Astrocyte of the spinal cord (primary cell): Measurements from ENCODE around the gene HYAL3.
"Not testable (repeated sequence)": the region's sequence is repeated elsewhere in the genome, so short reads cannot be mapped to it uniquely, and the experiment has no call there.

Experiments used
- DNase-seq: peaks from one replicate; pipeline ENCODE4 v3.0.0; 2011; ENCODE audit warnings: low read depth, low spot score
- H3K4me3 ChIP-seq: 2 replicates; pipeline ENCODE4 v1.5.1; 2011; ENCODE audit warnings: low read depth, mild to moderate bottlenecking, low read length, moderate library complexity
- in situ Hi-C: cut with HindIII; loops from 2 replicates; pipeline ENCODE4 v1.10.0; 2017; ENCODE audit warnings: low sequenced_read_pairs
- TF ChIP-seq, protein P1 (sequence below): IDR thresholded peaks from 2 replicates; pipeline ENCODE4 v1.5.1; 2012; ENCODE audit warnings: low read depth, mild to moderate bottlenecking, low read length, inconsistent platforms

HYAL3 gene

DNA sequence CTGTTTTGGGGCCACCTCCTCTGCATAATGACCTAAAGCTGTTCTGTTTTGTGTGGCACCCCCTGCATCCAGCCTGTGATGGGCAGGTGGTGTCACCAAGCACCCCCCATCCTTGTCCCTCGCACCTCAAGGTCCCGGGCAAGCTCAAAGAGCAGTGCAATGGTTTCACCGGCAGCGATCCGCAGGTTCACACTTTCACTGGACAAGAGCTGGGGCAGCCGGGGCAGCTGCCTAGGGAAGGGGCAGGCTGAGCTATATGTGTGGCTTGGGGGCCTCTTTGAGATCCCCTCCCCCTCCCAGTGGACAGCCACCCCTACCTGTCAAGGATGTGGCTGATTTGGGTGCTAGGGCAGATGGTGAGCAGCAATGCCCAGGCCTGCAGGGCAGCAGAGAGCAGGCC lies 10.1 kb downstream of the HYAL3 start:
- H3K4me3 ChIP-seq = no peak overlapping the region
- TF ChIP-seq, protein P1, sequence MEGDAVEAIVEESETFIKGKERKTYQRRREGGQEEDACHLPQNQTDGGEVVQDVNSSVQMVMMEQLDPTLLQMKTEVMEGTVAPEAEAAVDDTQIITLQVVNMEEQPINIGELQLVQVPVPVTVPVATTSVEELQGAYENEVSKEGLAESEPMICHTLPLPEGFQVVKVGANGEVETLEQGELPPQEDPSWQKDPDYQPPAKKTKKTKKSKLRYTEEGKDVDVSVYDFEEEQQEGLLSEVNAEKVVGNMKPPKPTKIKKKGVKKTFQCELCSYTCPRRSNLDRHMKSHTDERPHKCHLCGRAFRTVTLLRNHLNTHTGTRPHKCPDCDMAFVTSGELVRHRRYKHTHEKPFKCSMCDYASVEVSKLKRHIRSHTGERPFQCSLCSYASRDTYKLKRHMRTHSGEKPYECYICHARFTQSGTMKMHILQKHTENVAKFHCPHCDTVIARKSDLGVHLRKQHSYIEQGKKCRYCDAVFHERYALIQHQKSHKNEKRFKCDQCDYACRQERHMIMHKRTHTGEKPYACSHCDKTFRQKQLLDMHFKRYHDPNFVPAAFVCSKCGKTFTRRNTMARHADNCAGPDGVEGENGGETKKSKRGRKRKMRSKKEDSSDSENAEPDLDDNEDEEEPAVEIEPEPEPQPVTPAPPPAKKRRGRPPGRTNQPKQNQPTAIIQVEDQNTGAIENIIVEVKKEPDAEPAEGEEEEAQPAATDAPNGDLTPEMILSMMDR = no peak
- DNase-seq = no peak
- in situ Hi-C loops = no loop called here

DNA sequence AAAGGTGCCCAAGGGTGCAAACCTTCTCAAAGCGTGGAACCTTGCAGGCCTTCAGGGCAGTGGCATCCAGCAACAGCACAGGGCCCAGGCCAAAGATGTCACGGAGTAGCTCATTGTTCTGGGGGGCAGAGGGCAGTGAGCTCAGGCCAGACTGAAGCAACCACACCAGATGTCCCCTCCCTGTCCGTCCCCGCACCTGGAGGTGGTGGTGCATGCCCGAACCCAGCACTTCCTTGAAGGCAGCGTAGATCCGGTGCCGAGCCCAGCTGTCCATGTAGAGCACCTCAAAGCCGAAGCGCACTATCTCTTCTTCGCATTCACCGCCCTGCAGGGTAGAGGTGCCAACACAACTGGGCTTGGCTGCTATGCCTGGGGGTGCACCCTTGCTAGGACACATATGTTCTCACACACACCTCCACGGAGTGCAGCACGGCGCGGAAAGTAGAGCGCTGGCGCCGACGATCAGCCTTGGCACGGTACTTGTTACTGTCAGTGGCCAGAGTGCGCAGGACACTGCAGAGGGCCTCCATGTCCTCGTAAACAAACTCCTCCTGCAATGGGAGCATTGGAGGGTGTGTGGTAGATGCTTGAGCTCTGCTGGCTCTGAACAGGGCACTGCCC lies 10.7 kb downstream of the HYAL3 start:
- no peak overlapping the region for H3K4me3 ChIP-seq
- TF ChIP-seq, protein P1 = no peak
- in situ Hi-C loops = no loop called here

GRCh38 chr3:50287262-50287661 lies 11.9 kb downstream of the HYAL3 start:
- TF ChIP-seq, protein P1 = no peak
- no peak overlapping the region for H3K4me3 ChIP-seq
- no peak for DNase-seq
- in situ Hi-C loops = no loop called here

More for the DNA sequence above, 10.7 kb downstream of the HYAL3 start:
- no peak for DNase-seq

- DNase-seq = no peak
- in situ Hi-C loops = no loop called here
- no peak overlapping the region for H3K4me3 ChIP-seq
- TF ChIP-seq, protein P1 = no peak
These were observed 12.6 kb downstream of the HYAL3 start for GRCh38 chr3:50286322-50287227.

- in situ Hi-C loops, DNase-seq, H3K4me3 ChIP-seq: not testable (repeated sequence)
These were observed 15.1 kb downstream of the HYAL3 start for GRCh38 chr3:50284121-50284520.

DNA sequence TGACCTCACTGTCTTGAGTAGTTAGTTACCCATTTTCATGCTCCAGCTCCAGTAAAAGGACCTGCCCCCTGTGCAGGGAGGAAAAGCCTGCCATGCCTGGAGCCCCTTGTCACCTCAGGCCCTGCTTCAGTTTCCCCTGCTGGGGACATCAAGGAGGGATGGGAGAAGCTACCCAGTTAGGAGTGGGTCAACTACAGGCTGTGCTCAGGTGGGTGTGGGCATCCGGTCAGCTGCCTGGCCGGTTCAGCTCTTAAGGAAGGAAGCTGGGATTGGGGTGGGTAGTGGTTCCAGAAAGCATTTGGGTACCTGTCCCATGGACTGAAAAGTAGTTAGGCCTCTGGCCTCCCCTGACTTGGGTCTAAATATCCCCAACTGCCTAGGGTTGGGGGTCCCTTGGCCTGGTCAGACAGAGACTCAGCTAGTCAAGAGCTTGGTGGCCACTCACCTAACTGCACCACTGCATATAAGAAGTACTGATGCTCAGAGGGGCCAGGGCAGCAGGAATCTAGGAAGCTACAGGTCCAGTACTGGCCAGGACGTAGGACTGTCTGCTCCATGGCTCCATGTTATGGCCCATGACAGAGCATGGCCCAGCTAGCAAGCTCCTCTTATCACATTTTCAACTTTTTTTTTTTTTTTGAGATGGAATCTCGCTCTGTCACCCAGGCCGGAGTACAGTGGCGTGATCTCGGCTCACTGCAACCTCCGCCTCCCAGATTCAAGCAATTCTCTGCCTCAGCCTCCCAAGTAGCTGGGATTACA lies 19.8 kb downstream of the HYAL3 start:
- in situ Hi-C loops = no loop called here
- no peak overlapping the region for H3K4me3 ChIP-seq
- DNase-seq = no peak
- TF ChIP-seq, protein P1 = no peak
